NCI-H2227 (cell line): ENCODE measurements around the gene NLRC3.
"Not testable (repeated sequence)": the region's sequence is repeated elsewhere in the genome, so short reads cannot be mapped to it uniquely, and the experiment has no call there.

Source experiments
- DNase-seq: peaks from one replicate; lab custom pipeline; 2025; ENCODE audit not compliant: unreplicated experiment; lab: John Stamatoyannopoulos, UW

Gene NLRC3, protein sequence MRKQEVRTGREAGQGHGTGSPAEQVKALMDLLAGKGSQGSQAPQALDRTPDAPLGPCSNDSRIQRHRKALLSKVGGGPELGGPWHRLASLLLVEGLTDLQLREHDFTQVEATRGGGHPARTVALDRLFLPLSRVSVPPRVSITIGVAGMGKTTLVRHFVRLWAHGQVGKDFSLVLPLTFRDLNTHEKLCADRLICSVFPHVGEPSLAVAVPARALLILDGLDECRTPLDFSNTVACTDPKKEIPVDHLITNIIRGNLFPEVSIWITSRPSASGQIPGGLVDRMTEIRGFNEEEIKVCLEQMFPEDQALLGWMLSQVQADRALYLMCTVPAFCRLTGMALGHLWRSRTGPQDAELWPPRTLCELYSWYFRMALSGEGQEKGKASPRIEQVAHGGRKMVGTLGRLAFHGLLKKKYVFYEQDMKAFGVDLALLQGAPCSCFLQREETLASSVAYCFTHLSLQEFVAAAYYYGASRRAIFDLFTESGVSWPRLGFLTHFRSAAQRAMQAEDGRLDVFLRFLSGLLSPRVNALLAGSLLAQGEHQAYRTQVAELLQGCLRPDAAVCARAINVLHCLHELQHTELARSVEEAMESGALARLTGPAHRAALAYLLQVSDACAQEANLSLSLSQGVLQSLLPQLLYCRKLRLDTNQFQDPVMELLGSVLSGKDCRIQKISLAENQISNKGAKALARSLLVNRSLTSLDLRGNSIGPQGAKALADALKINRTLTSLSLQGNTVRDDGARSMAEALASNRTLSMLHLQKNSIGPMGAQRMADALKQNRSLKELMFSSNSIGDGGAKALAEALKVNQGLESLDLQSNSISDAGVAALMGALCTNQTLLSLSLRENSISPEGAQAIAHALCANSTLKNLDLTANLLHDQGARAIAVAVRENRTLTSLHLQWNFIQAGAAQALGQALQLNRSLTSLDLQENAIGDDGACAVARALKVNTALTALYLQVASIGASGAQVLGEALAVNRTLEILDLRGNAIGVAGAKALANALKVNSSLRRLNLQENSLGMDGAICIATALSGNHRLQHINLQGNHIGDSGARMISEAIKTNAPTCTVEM

DNA sequence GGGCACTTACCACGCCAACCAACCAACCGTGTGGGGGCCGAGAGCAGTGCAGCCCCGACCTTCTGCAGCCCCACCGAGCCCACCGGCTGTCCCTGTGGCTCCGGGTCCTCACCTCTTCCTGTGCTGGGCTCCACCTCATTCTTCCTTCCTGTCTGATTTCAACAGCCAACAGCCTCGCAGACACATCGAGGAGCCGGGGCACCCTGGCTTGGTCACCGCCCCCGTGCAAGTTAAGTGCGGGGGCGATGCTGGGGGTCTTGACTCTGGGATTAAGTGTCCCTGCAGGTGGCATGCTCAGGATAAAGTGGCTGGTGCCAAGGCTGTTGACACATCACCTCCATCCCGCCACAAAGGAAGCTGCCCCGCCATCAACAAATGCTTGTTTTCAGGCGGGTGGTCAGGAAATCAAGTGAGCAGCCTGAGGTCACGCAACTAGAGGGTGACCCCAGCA lies at the start of gene NLRC3:
TSS of gene NLRC3 (minus strand) at position 102 of the 451 bp plus-strand sequence. CDS start 12,367 bp downstream, outside the sequence.
- no peak for DNase-seq

- DNase-seq, result no peak
Measured at GRCh38 chr16:3625911-3626732, 48.9 kb upstream of the NLRC3 start.

- no peak for DNase-seq
Measured at GRCh38 chr16:3625331-3625730, 48.1 kb upstream of the NLRC3 start.

GRCh38 chr16:3623642-3624041 lies 46.4 kb upstream of the NLRC3 start:
- no peak for DNase-seq

GRCh38 chr16:3618769-3619141 lies 41.6 kb upstream of the NLRC3 start:
- no peak for DNase-seq

- peak; percentile 6 for DNase-seq
Measured at GRCh38 chr16:3612510-3613466, 35.6 kb upstream of the NLRC3 start.

DNA sequence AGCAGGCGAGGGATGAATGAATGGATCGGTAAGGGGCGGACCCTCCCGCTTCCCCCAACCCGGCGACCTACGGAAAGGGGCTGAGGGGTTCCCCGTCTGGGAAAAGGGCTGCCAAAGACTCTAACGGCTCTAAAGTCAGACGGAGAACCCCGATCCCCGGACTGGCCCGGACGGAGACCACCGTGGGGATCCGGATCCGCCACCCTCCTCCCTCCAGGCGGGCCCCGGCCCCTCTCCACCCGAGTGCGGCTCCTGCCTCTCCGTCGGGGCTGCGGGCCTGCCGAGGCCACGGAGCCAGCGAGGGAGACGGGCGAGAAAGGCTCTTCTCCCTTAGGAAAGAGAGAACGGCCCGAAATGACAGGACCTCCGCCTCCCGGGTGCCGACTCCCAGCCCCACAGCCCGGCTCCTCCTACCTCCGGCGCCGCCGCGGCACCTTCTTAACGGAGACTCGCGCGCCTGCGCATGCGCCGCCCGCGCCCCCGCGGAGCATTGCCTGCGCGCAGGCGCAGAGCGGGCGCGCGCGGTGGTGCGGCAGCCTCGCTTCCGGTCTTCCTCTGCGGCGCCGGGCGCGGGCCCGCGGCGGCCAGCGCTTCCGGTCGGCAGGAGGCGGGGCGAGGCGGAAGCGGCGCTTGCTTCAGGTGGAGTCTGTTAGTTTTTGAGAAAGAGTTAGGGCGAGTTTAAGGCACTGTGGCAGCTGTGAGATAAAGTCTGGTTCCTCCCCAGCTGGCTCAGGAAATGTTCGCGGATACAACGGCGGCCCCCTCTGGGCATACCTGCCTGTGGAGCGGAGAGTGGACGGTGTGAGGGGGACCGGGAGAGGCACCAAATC lies 34.2 kb upstream of the NLRC3 start, which contains the start of gene SLX4:
TSS of gene SLX4 (minus strand) at position 461 of the 830 bp plus-strand sequence. CDS start 2,642 bp downstream, outside the sequence.
- peak; percentile 97 for DNase-seq

DNA sequence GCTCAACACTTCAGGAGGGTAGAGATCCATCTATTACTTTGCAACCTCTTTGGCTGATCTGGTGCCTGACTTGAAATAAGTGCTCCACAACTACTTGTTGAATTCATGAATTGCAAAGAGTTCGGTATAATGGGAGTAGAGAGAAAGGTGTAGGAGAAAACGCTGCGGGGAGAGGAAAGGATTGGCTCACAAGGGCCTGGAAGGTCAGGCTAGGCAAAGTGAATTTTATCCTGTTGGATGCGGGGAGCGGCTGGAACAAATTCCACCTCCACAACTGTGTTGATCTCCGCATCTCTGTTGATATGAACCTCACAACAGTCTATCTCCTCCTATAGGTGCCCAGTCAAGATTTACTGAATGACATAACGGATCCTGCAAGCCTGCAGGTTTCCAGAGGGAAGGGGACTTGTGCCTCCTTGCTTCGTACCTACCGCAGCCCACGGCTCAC lies 33.5 kb upstream of the NLRC3 start:
- DNase-seq, result no peak

- no peak for DNase-seq
Measured at GRCh38 chr16:3609895-3610697, 32.9 kb upstream of the NLRC3 start.

DNA sequence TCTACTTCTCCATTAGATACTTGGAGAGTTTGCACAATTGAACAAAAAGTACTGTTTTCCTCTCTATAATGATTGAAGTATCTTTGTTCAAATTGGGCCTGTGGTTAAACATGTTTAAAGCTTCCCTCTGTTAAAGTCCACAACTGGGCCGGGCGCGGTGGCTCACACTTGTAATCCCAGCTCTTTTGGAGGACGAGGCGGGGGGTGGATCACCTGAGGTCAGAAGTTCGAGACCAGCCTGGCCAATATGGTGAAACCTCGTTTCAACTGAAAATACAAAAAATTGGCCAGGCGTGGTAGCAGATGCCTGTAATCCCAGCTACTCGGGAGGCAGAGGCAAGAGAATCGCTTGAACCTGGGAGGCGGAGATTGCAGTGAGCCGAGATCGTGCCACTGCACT lies 31.8 kb upstream of the NLRC3 start:
- not testable (repeated sequence) for DNase-seq

DNA sequence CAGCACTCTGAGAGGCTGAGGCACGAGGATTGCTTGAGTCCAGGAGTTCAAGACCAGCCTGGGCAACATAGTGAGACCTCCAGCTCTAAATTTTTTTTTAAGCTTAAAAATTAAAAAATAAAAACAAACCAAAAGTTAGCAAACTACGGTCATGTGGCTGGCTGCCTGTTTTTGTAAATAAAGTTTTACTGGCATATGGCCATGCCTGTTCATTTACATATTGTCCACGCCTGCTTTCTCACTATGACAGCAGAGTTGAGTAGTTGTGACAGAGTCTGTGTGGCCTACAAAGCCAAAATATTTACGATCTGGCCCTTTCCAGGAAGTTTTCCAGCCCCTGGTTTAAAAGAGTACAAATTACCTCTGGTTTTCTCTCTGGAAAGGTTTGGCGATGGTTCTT lies 30.9 kb upstream of the NLRC3 start:
- DNase-seq, result no peak

DNA sequence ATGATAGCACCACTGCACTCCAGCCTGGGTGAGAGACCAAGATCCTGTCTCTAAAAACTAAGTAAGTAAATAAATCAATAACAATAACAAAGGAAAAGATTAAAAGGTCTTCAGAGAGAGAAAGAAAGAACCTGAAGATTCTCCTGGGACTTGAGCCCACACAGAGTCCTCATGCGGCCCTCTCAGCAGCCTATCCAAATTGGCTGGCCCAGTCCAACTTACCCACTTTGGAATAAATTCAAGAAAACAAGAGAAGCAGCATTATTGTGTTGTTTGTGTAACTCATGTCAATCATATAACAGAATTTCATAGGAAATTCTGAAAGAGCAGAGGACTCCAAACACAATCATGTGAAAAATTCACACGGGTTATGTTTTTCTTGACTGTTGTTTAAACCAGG lies 30.4 kb upstream of the NLRC3 start:
- no peak for DNase-seq

GRCh38 chr16:3607161-3607560 lies 30.0 kb upstream of the NLRC3 start:
- DNase-seq, result no peak

DNA sequence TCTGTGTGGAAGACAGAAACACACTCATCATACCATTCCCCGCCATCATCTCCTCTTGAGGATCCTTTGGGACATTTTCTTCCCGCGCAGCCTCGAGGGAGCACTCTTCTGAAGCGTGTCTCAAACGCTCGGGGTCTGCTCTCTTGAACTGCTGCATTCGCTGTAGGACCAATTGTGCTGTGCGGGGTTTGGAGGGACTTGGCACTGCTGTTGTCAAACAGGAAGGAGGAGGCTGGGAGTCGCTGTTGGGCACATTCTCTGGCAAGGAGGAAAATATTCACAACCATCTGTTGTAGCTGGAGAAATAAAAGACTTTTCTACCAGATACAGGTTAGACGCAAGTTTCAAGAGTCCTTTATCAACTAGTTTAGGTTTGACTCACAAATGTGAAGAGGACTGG lies 29.2 kb upstream of the NLRC3 start:
- DNase-seq, result no peak

DNA sequence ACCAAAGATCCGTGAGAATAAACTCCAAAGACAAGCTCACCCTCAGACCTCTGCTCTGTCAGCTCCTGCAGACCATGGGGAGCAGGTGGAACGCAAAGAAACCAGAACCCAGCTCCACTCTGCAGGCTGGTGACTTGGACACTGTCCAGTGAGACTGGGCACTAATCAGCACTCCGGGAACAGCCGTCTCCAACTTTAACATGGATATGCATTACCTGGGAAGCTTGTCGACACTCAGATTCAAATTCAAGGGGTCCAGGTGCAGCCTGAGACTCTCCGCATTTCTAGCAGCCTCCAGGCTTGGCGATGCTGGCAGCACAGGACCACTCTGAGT lies 25.1 kb upstream of the NLRC3 start:
- DNase-seq, result no peak

DNA sequence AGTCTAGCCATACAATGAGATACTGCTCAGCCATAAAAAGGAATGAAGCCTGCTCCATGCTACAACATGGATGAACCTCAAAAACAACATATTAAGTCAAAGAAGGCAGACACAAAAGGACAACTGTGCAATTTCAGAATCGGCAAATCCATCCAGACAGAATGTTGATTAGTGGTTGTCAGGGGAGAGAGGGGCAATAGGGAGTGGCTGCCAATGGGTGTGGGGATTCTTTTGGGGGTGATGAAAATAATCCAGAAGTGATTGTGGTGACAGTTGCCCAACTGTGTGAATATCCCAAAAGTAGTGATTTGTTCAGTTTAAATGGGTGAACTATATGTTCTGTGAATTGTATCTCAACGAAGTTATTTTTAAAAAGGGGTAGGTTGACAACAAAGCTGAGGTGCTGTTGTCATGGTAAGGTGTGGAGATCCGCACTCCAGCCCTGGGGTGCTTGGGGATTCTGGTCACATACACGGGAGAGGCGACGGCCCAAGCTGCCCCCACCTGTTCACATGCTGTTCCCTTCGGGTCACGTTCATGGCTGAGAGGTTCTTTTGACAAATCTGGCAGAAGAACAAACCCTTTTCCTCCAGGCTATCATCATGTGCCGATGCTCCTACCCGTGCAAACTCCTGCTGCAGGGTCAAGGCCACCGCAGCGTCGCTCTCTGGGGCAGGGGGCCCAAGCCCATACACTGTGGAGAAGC lies 24.6 kb upstream of the NLRC3 start:
- no peak for DNase-seq

GRCh38 chr16:3599922-3600321 lies 22.7 kb upstream of the NLRC3 start:
- no peak for DNase-seq
